PC-3 (cell line): ENCODE results near the gene MAFF. TPM values are rescaled to one million over a fixed set of nuclear protein-coding genes. Genes with fewer than 3 reads are reported as not detected.

Source experiments
- ATAC-seq: fragments of 200-7000 bp; cut with Tn5 transposase; 2 replicates; pipeline ENCODE4 v1.9.1; 2020; ENCODE audit warnings: mild to moderate bottlenecking, moderate library complexity
- BruUV-seq: library from RNA; stranded (reverse); fragments of 400-500 nt; replicated peaks from 2 replicates; lab custom pipeline; 2021; lab: Mats Ljungman, UMichigan
- CTCF ChIA-PET: fragments of 300-600 bp; sonication (Branson Sonifier 250); formaldehyde crosslinking; loops from one replicate; lab custom pipeline; 2022; ENCODE audit warnings: antibody characterized with exemption; lab: Charles Lee
- POLR2A ChIA-PET: fragments of 300-600 bp; sonication (Branson Sonifier 250); formaldehyde crosslinking; loops from one replicate; lab custom pipeline; 2022; ENCODE audit warnings: antibody characterized with exemption; ENCODE audit not compliant: unreplicated experiment; lab: Charles Lee
- DNase-seq: peaks from one replicate; pipeline ENCODE4 v3.0.0-alpha.2; 2015
- H2AFZ ChIP-seq: fragments of 300-600 bp; sonication (generic); 2 replicates; pipeline ENCODE4 v1.6.0; 2016; ENCODE audit warnings: antibody characterized with exemption, low read length
- H3F3A ChIP-seq: fragments of 300-600 bp; sonication (generic); one replicate; pipeline ENCODE4 v1.6.0; 2017; ENCODE audit warnings: antibody characterized with exemption, low read length, control low read depth, mild to moderate bottlenecking; ENCODE audit not compliant: unreplicated experiment
- H3K27ac ChIP-seq: fragments of 300-600 bp; sonication (generic); 2 replicates; pipeline ENCODE4 v1.5.1; 2016; ENCODE audit warnings: mild to moderate bottlenecking, low read length
- H3K27me3 ChIP-seq: fragments of 300-600 bp; sonication (generic); 2 replicates; pipeline ENCODE4 v1.6.1; 2016; ENCODE audit warnings: low read length, mixed read lengths
- H3K36me3 ChIP-seq: fragments of 300-600 bp; sonication (generic); 2 replicates; pipeline ENCODE4 v1.6.1; 2016; ENCODE audit warnings: low read depth, mixed run types, low read length, mixed read lengths
- H3K4me1 ChIP-seq: fragments of 300-600 bp; sonication (generic); 2 replicates; pipeline ENCODE4 v1.5.1; 2016; ENCODE audit warnings: low read length; ENCODE audit not compliant: insufficient read depth
- H3K4me2 ChIP-seq: fragments of 300-600 bp; sonication (generic); 2 replicates; pipeline ENCODE4 v1.6.0; 2016; ENCODE audit warnings: low read length
- H3K4me3 ChIP-seq: fragments of 300-600 bp; sonication (generic); 2 replicates; pipeline ENCODE4 v1.5.1; 2016; ENCODE audit warnings: mild to moderate bottlenecking, low read length, mixed read lengths
- H3K79me2 ChIP-seq: fragments of 300-600 bp; sonication (generic); 2 replicates; pipeline ENCODE4 v1.6.1; 2017; ENCODE audit warnings: low read length, mixed read lengths
- H3K9ac ChIP-seq: fragments of 300-600 bp; sonication (generic); 2 replicates; pipeline ENCODE4 v1.6.0; 2016; ENCODE audit warnings: mild to moderate bottlenecking, low read length
- H3K9me2 ChIP-seq: fragments of 300-600 bp; sonication (generic); replicated peaks from 2 replicates; pipeline ENCODE4 v1.6.1; 2016; ENCODE audit warnings: mixed run types, low read length, mixed read lengths
- H3K9me3 ChIP-seq: fragments of 300-600 bp; sonication (generic); 2 replicates; pipeline ENCODE4 v1.6.1; 2016; ENCODE audit warnings: low read length, mixed read lengths
- H4K20me1 ChIP-seq: fragments of 300-600 bp; sonication (generic); 2 replicates; pipeline ENCODE4 v1.6.1; 2016; ENCODE audit warnings: low read length, mixed read lengths
- CTCF ChIP-seq: fragments of 300-600 bp; sonication (generic); conservative IDR thresholded peaks from 2 replicates; pipeline ENCODE4 v1.5.1; 2017; ENCODE audit warnings: antibody characterized with exemption, low read depth, mild to moderate bottlenecking, low read length
- EZH2 ChIP-seq: fragments of 300-600 bp; sonication (generic); IDR thresholded peaks from one replicate; pipeline ENCODE4 v1.6.1; 2017; ENCODE audit warnings: antibody characterized with exemption, mild to moderate bottlenecking, low read length; ENCODE audit not compliant: unreplicated experiment
- EZH2phosphoT487 ChIP-seq: fragments of 300-600 bp; sonication (generic); IDR thresholded peaks from 2 replicates; pipeline ENCODE4 v1.6.1; 2018; ENCODE audit warnings: mild to moderate bottlenecking, antibody characterized with exemption, low read length, borderline replicate concordance
- intact Hi-C: fragments of 100-400 bp; cut with micrococcal nuclease; formaldehyde crosslinking; loops from 2 replicates; pipeline ENCODE4 v1.9.0; 2023
- total RNA-seq: library from RNA; depleted of rRNA; stranded (reverse); fragments of >200 nt; gene quantifications from 2 replicates; pipeline ENCODE4 v1.2.3, GENCODE V29; 2014

MAFF gene
- total RNA-seq, 1 experiment from 2014 or later = 72.6 TPM

- Histone ChIP-seq H3K27me3 (no peaks in the 10 kb centered on the region), H3K9me2 (no peaks in the 10 kb centered on the region), H3K36me3 (no peaks in the 10 kb centered on the region), H4K20me1 (no peaks in the 10 kb centered on the region), H3K79me2 (no peaks in the 10 kb centered on the region), H3K4me2 (no peak overlapping the region), H3F3A (no peaks in the 10 kb centered on the region), H3K4me3 (no peak overlapping the region), H2AFZ (no peak overlapping the region), H3K9me3 (no peaks in the 10 kb centered on the region), H3K27ac (no peak overlapping the region), H3K9ac (no peak overlapping the region), H3K4me1 (peaks cover 5% of the 10 kb centered on the region; the same call in 1 of the 2 replicates)
- no TSS peak for BruUV-seq
- intact Hi-C loops = no loop called here
- DNase-seq = no peak
- ChIA-PET POLR2A (no interaction called here), CTCF (no interaction called here)
- ATAC-seq = no peak
- TF ChIP-seq EZH2 (no peak), CTCF (no peak)
Observed at GRCh38 chr22:38189104-38189503, 12.7 kb upstream of the MAFF start.

- TF ChIP-seq EZH2phosphoT487 (no peak), EZH2 (no peak), CTCF (no peak)
- intact Hi-C loops = no loop called here
- no peaks in the 10 kb centered on the region for H3K79me2 ChIP-seq
- H3K9me2 ChIP-seq = no peaks in the 10 kb centered on the region
- DNase-seq = no peak
- H3K4me3 ChIP-seq = no peak overlapping the region
- H3K4me2 ChIP-seq = no peak overlapping the region
- no peaks in the 10 kb centered on the region for H3K36me3 ChIP-seq
- no peaks in the 10 kb centered on the region for H4K20me1 ChIP-seq
- ChIA-PET POLR2A (no interaction called here), CTCF (no interaction called here)
- H3K4me1 ChIP-seq = peaks cover 10% of the 10 kb centered on the region; the same call in 1 of the 2 replicates
- no peak overlapping the region for H3K27ac ChIP-seq
- no peak for ATAC-seq
- no peak overlapping the region for H2AFZ ChIP-seq
- no peak overlapping the region for H3K9ac ChIP-seq
- BruUV-seq = no TSS peak
- H3F3A ChIP-seq = no peaks in the 10 kb centered on the region
- H3K27me3 ChIP-seq = no peaks in the 10 kb centered on the region
- H3K9me3 ChIP-seq = no peaks in the 10 kb centered on the region
Observed at GRCh38 chr22:38190581-38190980, 11.2 kb upstream of the MAFF start.

GRCh38 chr22:38191055-38191454 is 10.7 kb upstream of the MAFF start:
- TF ChIP-seq EZH2phosphoT487 = no peak
- TF ChIP-seq CTCF = no peak
- no peak for TF ChIP-seq EZH2
- Histone ChIP-seq H3K9me2 (no peaks in the 10 kb centered on the region), H3K27ac (no peak overlapping the region), H3K4me1 (peaks cover 10% of the 10 kb centered on the region; the same call in 1 of the 2 replicates), H2AFZ (no peak overlapping the region), H3K9me3 (no peaks in the 10 kb centered on the region), H3F3A (no peaks in the 10 kb centered on the region), H3K9ac (no peak overlapping the region), H3K4me2 (no peak overlapping the region), H3K79me2 (no peaks in the 10 kb centered on the region), H3K36me3 (no peaks in the 10 kb centered on the region), H3K27me3 (no peaks in the 10 kb centered on the region), H4K20me1 (no peaks in the 10 kb centered on the region), H3K4me3 (no peak overlapping the region)
- no TSS peak for BruUV-seq
- DNase-seq (no peak), ATAC-seq (no peak)
- ChIA-PET CTCF (no interaction called here), POLR2A (no interaction called here)
- intact Hi-C loops = no loop called here
